ENCODE results near the gene ARFGAP2. TPM values are rescaled to one million over a fixed set of nuclear protein-coding genes. Genes with fewer than 3 reads are reported as not detected.

ARFGAP2 gene
- total RNA-seq, 2 donors from 2014 or later: 84.6 to 86.0 TPM

GRCh38 chr11:47171856-47172255, 4.8 kb downstream of the ARFGAP2 start:
- Mint-ChIP-seq H3K27ac (no peak overlapping the region), H3K4me1 (peaks cover 6% of the 10 kb centered on the region), H3K9me3 (no peaks in the 10 kb centered on the region), H3K4me3 (no peak overlapping the region), H3K36me3 (ENCODE audit: low read depth) (peaks cover 64% of the 10 kb centered on the region), H3K27me3 (ENCODE audit: insufficient read depth) (no peaks in the 10 kb centered on the region)
- H3K27me3 ChIP-seq (ENCODE audit: control insufficient read depth, insufficient read depth, low read length, poor library complexity, severe bottlenecking): no peaks in the 10 kb centered on the region
- H3K9ac ChIP-seq (ENCODE audit: extremely low read depth, low read length, poor library complexity, severe bottlenecking): no peak overlapping the region
- 85 to 92% methylated on average over 6 to 7 of the region's 8 CpGs for WGBS, 2 experiments (ENCODE audit: insufficient coverage in 1 of 2, insufficient read length in 1 of 2)
- peaks cover 76% of the 10 kb centered on the region for H3K36me3 ChIP-seq (ENCODE audit: control insufficient read depth, insufficient read depth, low read length)
- H3K4me3 ChIP-seq (ENCODE audit: low read length): no peak overlapping the region
- DNase-seq: no peak
- H3K9me3 ChIP-seq (ENCODE audit: control insufficient read depth, low read length): no peaks in the 10 kb centered on the region
- H3K4me1 ChIP-seq (ENCODE audit: control insufficient read depth, insufficient read depth, low read length): peaks cover 8% of the 10 kb centered on the region
- H3K27ac ChIP-seq (ENCODE audit: low read depth, low read length): no peak overlapping the region
- no peak for TF ChIP-seq CTCF (conservative IDR thresholded peaks at IDR 0.05)

GRCh38 chr11:47171061-47171838, 5.4 kb downstream of the ARFGAP2 start:
- peaks cover 6% of the 10 kb centered on the region for H3K4me1 Mint-ChIP-seq
- no peak for DNase-seq
- Histone ChIP-seq H3K4me1 (ENCODE audit: control insufficient read depth, insufficient read depth, low read length) (peaks cover 8% of the 10 kb centered on the region), H3K9me3 (ENCODE audit: control insufficient read depth, low read length) (no peaks in the 10 kb centered on the region), H3K4me3 (ENCODE audit: low read length) (no peak overlapping the region), H3K27ac (ENCODE audit: low read depth, low read length) (no peak overlapping the region), H3K36me3 (ENCODE audit: control insufficient read depth, insufficient read depth, low read length) (peaks cover 81% of the 10 kb centered on the region), H3K27me3 (ENCODE audit: control insufficient read depth, insufficient read depth, low read length, poor library complexity, severe bottlenecking) (no peaks in the 10 kb centered on the region), H3K9ac (ENCODE audit: extremely low read depth, low read length, poor library complexity, severe bottlenecking) (no peak overlapping the region)
- TF ChIP-seq CTCF (conservative IDR thresholded peaks at IDR 0.05): no peak
- peaks cover 70% of the 10 kb centered on the region for H3K36me3 Mint-ChIP-seq (ENCODE audit: low read depth)
- H3K9me3 Mint-ChIP-seq: no peaks in the 10 kb centered on the region
- 92 to 94% methylated on average over 10 to 16 of the region's 16 CpGs for WGBS, 2 experiments (ENCODE audit: insufficient coverage in 1 of 2, insufficient read length in 1 of 2)
- H3K27me3 Mint-ChIP-seq (ENCODE audit: insufficient read depth): no peaks in the 10 kb centered on the region
- no peak overlapping the region for H3K4me3 Mint-ChIP-seq
- H3K27ac Mint-ChIP-seq: peak overlapping the region; percentile 48

GRCh38 chr11:47166368-47166767, 10.3 kb downstream of the ARFGAP2 start:
- no peak for DNase-seq
- 89 to 93% methylated on average over 3 to 5 of the region's 5 CpGs for WGBS, 2 experiments (ENCODE audit: insufficient coverage in 1 of 2, insufficient read length in 1 of 2)
- H3K4me3 ChIP-seq (ENCODE audit: low read length): no peak overlapping the region
- no peak overlapping the region for H3K9ac ChIP-seq (ENCODE audit: extremely low read depth, low read length, poor library complexity, severe bottlenecking)
- no peak overlapping the region for H3K27ac ChIP-seq (ENCODE audit: low read depth, low read length)
- no peaks in the 10 kb centered on the region for H3K4me1 ChIP-seq (ENCODE audit: control insufficient read depth, insufficient read depth, low read length)
- Mint-ChIP-seq H3K36me3 (ENCODE audit: low read depth) (peaks cover 55% of the 10 kb centered on the region), H3K4me3 (no peak overlapping the region), H3K4me1 (no peaks in the 10 kb centered on the region), H3K9me3 (no peaks in the 10 kb centered on the region), H3K27ac (no peak overlapping the region), H3K27me3 (ENCODE audit: insufficient read depth) (no peaks in the 10 kb centered on the region)
- TF ChIP-seq CTCF (conservative IDR thresholded peaks at IDR 0.05): no peak
- no peaks in the 10 kb centered on the region for H3K27me3 ChIP-seq (ENCODE audit: control insufficient read depth, insufficient read depth, low read length, poor library complexity, severe bottlenecking)
- peaks cover 66% of the 10 kb centered on the region for H3K36me3 ChIP-seq (ENCODE audit: control insufficient read depth, insufficient read depth, low read length)
- no peaks in the 10 kb centered on the region for H3K9me3 ChIP-seq (ENCODE audit: control insufficient read depth, low read length)
